Measurements from ENCODE around the gene CTDSP2.
A peak's percentile ranks its signal among the peaks of the same experiment; 100 is the strongest.
"Not testable (repeated sequence)": the region's sequence is repeated elsewhere in the genome, so short reads cannot be mapped to it uniquely, and the experiment has no call there.

Gene CTDSP2

DNA sequence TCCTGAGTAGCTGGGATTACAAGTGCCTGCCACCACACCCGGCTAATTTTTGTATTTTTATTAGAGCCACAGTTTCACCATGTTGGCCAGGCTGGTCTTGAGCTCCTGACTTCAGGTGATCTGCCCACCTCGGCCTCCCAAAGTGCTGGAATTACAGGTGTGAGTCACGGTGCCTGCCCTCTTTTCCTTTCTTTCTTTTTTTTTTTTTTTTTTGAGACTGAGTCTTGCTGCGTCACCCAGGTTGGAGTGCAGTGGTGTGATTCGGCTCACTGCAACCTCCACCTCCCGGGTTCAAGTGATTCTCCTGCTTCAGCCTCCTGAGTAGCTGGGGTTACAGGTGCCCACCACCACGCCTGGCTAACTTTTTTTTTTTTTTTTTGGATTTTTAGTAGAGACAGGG lies 11.6 kb upstream of the CTDSP2 start:
- H3K36me3 Mint-ChIP-seq (ENCODE audit: insufficient read depth); H3K27ac Mint-ChIP-seq (ENCODE audit: low read depth); H3K9me3 Mint-ChIP-seq; DNase-seq (ENCODE audit: low spot score in 2 of 2); H3K4me1 Mint-ChIP-seq; ATAC-seq (replicated peaks; ENCODE audit: extremely low read depth, poor library complexity, severe bottlenecking); H3K4me3 Mint-ChIP-seq: not testable (repeated sequence)
- H3K27me3 Mint-ChIP-seq = peaks cover 65% of the 10 kb centered on the region

- DNase-seq (ENCODE audit: low spot score in 2 of 2) = no peak
These were observed 8.4 kb upstream of the CTDSP2 start for GRCh38 chr12:57854965-57855364.

GRCh38 chr12:57853864-57854556 lies 7.5 kb upstream of the CTDSP2 start:
- ATAC-seq (replicated peaks; ENCODE audit: extremely low read depth, poor library complexity, severe bottlenecking) = no peak
- Mint-ChIP-seq H3K4me1 (peaks cover 16% of the 10 kb centered on the region), H3K27ac (ENCODE audit: low read depth) (no peak overlapping the region), H3K4me3 (no peak overlapping the region), H3K36me3 (ENCODE audit: insufficient read depth) (no peaks in the 10 kb centered on the region), H3K27me3 (peaks cover 46% of the 10 kb centered on the region), H3K9me3 (no peaks in the 10 kb centered on the region)
- DNase-seq (ENCODE audit: low spot score in 2 of 2) = no peak

More at GRCh38 chr12:57854965-57855364, 8.4 kb upstream of the CTDSP2 start:
- no peak for ATAC-seq (replicated peaks; ENCODE audit: extremely low read depth, poor library complexity, severe bottlenecking)
- Mint-ChIP-seq H3K27me3 (peaks cover 55% of the 10 kb centered on the region), H3K27ac (ENCODE audit: low read depth) (no peak overlapping the region), H3K4me1 (peaks cover 15% of the 10 kb centered on the region), H3K4me3 (no peak overlapping the region), H3K9me3 (no peaks in the 10 kb centered on the region), H3K36me3 (ENCODE audit: insufficient read depth) (no peaks in the 10 kb centered on the region)

GRCh38 chr12:57852620-57853500 lies 6.3 kb upstream of the CTDSP2 start:
- H3K4me1 Mint-ChIP-seq = peaks cover 27% of the 10 kb centered on the region
- no peak overlapping the region for H3K4me3 Mint-ChIP-seq
- peaks cover 44% of the 10 kb centered on the region for H3K27me3 Mint-ChIP-seq
- H3K27ac Mint-ChIP-seq (ENCODE audit: low read depth) = no peak overlapping the region
- no peaks in the 10 kb centered on the region for H3K9me3 Mint-ChIP-seq
- no peak for ATAC-seq (replicated peaks; ENCODE audit: extremely low read depth, poor library complexity, severe bottlenecking)
- H3K36me3 Mint-ChIP-seq (ENCODE audit: insufficient read depth) = peaks cover 2% of the 10 kb centered on the region
- no peak for DNase-seq (ENCODE audit: low spot score in 2 of 2)

DNA sequence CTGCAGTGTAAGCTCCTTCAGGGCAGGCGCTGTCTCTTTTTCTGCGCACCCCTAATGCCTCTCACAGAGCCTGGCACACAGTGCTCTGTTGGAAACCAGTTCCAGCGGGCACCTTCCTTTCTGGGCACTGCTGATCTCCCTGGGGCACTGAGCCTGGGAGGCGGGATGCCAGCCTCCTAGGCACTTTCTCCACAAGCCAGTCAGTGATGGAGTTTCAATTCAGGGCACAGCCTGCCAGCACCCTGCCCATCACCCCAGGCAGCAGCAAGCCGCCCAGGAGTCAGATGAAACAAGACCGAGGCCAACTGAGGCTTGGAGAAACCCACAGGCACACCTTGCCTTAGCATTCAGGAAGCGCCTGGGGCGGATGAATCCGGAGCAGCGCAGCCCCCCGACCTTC lies 5.7 kb upstream of the CTDSP2 start:
- DNase-seq (ENCODE audit: low spot score in 2 of 2) = no peak
- Mint-ChIP-seq H3K4me1 (peaks cover 30% of the 10 kb centered on the region), H3K27ac (ENCODE audit: low read depth) (no peak overlapping the region), H3K36me3 (ENCODE audit: insufficient read depth) (peaks cover 4% of the 10 kb centered on the region), H3K4me3 (no peak overlapping the region), H3K27me3 (peaks cover 40% of the 10 kb centered on the region), H3K9me3 (no peaks in the 10 kb centered on the region)
- ATAC-seq (replicated peaks; ENCODE audit: extremely low read depth, poor library complexity, severe bottlenecking) = no peak

DNA sequence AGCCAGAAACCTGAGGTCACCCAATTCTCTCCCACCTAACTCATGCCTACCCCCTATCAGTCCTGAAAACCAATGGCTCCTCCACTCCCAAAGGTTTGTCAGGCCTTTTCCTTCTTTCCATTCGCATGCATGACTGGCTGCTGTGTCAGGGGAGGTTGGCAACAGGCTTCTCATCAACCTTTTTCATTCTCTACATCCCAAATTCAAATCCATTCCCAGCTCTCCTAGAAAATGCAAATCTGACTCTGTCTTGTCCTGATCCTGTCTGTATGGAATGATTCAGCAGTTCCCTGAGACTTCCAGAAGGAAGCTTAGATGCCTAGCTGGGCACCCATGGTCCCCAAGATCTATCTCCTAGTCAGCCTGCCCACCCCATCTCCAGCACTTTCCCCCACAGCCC lies 5.0 kb upstream of the CTDSP2 start:
- Mint-ChIP-seq H3K36me3 (ENCODE audit: insufficient read depth) (peaks cover 8% of the 10 kb centered on the region), H3K4me3 (no peak overlapping the region), H3K27me3 (peaks cover 34% of the 10 kb centered on the region), H3K4me1 (peaks cover 30% of the 10 kb centered on the region), H3K9me3 (no peaks in the 10 kb centered on the region), H3K27ac (ENCODE audit: low read depth) (no peak overlapping the region)
- ATAC-seq (replicated peaks; ENCODE audit: extremely low read depth, poor library complexity, severe bottlenecking) = no peak
- no peak for DNase-seq (ENCODE audit: low spot score in 2 of 2)

- Mint-ChIP-seq H3K27me3 (peaks cover 29% of the 10 kb centered on the region), H3K9me3 (no peaks in the 10 kb centered on the region), H3K4me3 (no peak overlapping the region), H3K4me1 (peaks cover 30% of the 10 kb centered on the region), H3K36me3 (ENCODE audit: insufficient read depth) (peaks cover 11% of the 10 kb centered on the region), H3K27ac (ENCODE audit: low read depth) (no peak overlapping the region)
- peak; percentile 37 for ATAC-seq (replicated peaks; ENCODE audit: extremely low read depth, poor library complexity, severe bottlenecking)
- DNase-seq (ENCODE audit: low spot score in 2 of 2) = no peak
These were observed 4.4 kb upstream of the CTDSP2 start for GRCh38 chr12:57850854-57851430.

- not testable (repeated sequence) for H3K27ac Mint-ChIP-seq (ENCODE audit: low read depth); DNase-seq (ENCODE audit: low spot score in 2 of 2)
- H3K27me3 Mint-ChIP-seq = peaks cover 19% of the 10 kb centered on the region
These were observed 2.9 kb upstream of the CTDSP2 start for GRCh38 chr12:57849447-57849846.

DNA sequence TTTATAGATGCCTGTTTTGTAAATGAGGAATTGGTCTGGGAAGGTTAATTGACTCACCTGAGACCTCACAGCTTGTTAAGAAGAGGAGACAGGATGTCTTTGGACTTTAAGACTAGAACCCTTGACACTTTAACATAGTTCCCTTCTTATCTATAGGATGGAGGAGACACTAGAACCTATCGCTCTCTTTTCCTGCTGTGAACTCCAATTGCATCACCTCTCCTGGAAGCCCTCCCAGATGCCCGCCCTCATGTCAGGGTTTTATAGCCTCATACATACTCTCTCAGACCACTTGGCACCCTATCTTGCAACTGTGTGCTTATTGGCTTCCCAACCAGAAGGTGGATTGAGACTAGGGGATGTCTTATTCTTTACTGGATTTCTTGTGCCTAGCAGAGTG lies 2.5 kb upstream of the CTDSP2 start:
- Mint-ChIP-seq H3K36me3 (ENCODE audit: insufficient read depth) (peaks cover 14% of the 10 kb centered on the region), H3K27ac (ENCODE audit: low read depth) (no peak overlapping the region), H3K4me1 (peaks cover 36% of the 10 kb centered on the region), H3K27me3 (peaks cover 19% of the 10 kb centered on the region), H3K9me3 (no peaks in the 10 kb centered on the region), H3K4me3 (no peak overlapping the region)
- DNase-seq (ENCODE audit: low spot score in 2 of 2) (no peak), ATAC-seq (replicated peaks; ENCODE audit: extremely low read depth, poor library complexity, severe bottlenecking) (no peak)

More at GRCh38 chr12:57849447-57849846, 2.9 kb upstream of the CTDSP2 start:
- Mint-ChIP-seq H3K4me1 (peaks cover 32% of the 10 kb centered on the region), H3K36me3 (ENCODE audit: insufficient read depth) (peaks cover 14% of the 10 kb centered on the region)
- ATAC-seq (replicated peaks; ENCODE audit: extremely low read depth, poor library complexity, severe bottlenecking); H3K4me3 Mint-ChIP-seq; H3K9me3 Mint-ChIP-seq: not testable (repeated sequence)

- peaks cover 14% of the 10 kb centered on the region for H3K36me3 Mint-ChIP-seq (ENCODE audit: insufficient read depth)
- H3K4me1 Mint-ChIP-seq = peaks cover 44% of the 10 kb centered on the region
- no peaks in the 10 kb centered on the region for H3K9me3 Mint-ChIP-seq
- H3K27ac Mint-ChIP-seq (ENCODE audit: low read depth) = no peak overlapping the region
- no peak for DNase-seq (ENCODE audit: low spot score in 2 of 2)
- peak overlapping the region; percentile 83 for H3K4me3 Mint-ChIP-seq
- no peak for ATAC-seq (replicated peaks; ENCODE audit: extremely low read depth, poor library complexity, severe bottlenecking)
- H3K27me3 Mint-ChIP-seq = peaks cover 13% of the 10 kb centered on the region
These were observed 1.7 kb upstream of the CTDSP2 start for GRCh38 chr12:57848208-57848607.

DNA sequence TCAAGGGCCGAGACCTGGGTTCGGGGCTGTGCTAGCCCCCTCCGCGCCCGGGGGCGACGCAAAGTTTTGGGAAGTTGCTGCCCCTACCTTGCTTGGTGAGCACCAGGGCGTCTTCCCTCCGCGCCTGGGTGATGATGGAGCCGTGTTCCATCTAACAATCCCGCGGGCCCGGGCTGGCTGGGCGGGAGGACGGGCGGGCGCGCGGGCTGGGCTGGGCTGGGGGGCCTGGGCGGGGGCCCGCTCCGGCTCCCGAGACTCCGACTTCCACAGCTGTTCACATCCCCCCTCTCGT lies 298 bp downstream of the CTDSP2 start:
- DNase-seq (ENCODE audit: low spot score in 2 of 2) (peak in 1 of 2 donors; percentile 17), ATAC-seq (replicated peaks; ENCODE audit: extremely low read depth, poor library complexity, severe bottlenecking) (peak; percentile 33)
- H3K4me1 Mint-ChIP-seq = peaks cover 55% of the 10 kb centered on the region
- H3K9me3 Mint-ChIP-seq = no peaks in the 10 kb centered on the region
- H3K27me3 Mint-ChIP-seq = no peaks in the 10 kb centered on the region
- peaks cover 19% of the 10 kb centered on the region for H3K36me3 Mint-ChIP-seq (ENCODE audit: insufficient read depth)
- H3K27ac Mint-ChIP-seq (ENCODE audit: low read depth) = peak overlapping the region; percentile 79
- peak overlapping the region; percentile 83 for H3K4me3 Mint-ChIP-seq

DNA sequence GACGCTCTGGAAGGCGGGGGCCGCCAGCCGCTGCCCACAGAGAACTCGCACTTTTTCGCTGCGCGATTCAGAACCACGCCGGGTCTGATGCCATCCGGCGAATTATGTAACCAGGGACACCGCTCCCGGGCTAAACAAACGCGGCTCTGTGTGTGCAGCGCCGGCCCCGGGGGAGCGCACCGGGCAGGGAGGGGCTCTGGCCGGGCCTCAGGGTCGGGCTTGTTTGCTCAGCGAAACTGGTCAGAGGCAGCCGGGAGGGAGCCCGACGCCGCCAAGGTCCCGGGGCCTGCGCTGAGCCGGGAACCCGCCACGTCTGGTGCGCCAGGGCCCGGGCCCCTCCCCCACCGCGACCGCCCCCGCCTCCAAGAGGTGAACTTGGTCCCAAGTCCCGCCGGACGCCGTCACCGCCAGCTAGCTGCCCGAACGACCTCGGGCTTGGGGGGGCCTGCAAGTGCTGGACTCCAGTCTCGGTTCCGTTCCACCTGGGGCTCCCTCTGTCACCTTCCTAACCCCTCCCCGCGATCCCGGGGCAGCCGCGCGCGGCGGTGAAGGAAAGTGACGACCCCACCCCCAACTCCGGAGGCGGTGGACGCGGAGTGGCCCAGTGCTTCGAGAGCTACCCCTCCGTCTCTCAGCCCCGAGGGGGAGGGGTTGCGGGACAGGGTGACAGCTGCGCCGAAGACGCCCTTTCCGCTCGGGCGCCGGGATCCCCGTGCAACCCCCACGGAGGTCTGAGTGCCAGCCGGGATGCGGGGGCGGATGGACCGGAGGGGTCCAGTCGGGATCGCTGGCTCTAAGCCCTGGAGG lies 848 bp downstream of the CTDSP2 start:
- Mint-ChIP-seq H3K4me1 (peaks cover 55% of the 10 kb centered on the region), H3K27ac (ENCODE audit: low read depth) (peak overlapping the region; percentile 79), H3K4me3 (peak overlapping the region; percentile 83)

More for the DNA sequence above, 848 bp downstream of the CTDSP2 start:
- ATAC-seq (replicated peaks; ENCODE audit: extremely low read depth, poor library complexity, severe bottlenecking) = peak; percentile 63
- DNase-seq (ENCODE audit: low spot score in 2 of 2) = peak; percentile 40 to 49
- Mint-ChIP-seq H3K27me3 (no peaks in the 10 kb centered on the region), H3K9me3 (no peaks in the 10 kb centered on the region), H3K36me3 (ENCODE audit: insufficient read depth) (peaks cover 19% of the 10 kb centered on the region)
